Prostate gland (tissue), 2 donors: Measurements from ENCODE around the gene DNLZ. TPM values are rescaled to one million over a fixed set of nuclear protein-coding genes. Genes with fewer than 3 reads are reported as not detected.

ENCODE experiments used
- DNase-seq: peaks from one replicate; pipeline ENCODE4 v3.0.0-alpha.2; 2019; ENCODE audit warnings: low spot score
- H3K27ac ChIP-seq, 2 donors: fragments of 200-600 bp; sonication (generic); 2 replicates each; pipeline ENCODE4 v1.5.1; 2017 to 2019
- H3K27me3 ChIP-seq: fragments of 200-600 bp; sonication (generic); replicated peaks from 2 replicates; pipeline ENCODE4 v1.5.1; 2019; ENCODE audit not compliant: insufficient read depth
- H3K36me3 ChIP-seq, 2 donors: fragments of 200-600 bp; sonication (generic); 1 replicate in 1 of 2; 2 replicates in 1 of 2; pipeline versions ENCODE4 v1.5.1 to v1.8.1; 2017 to 2019
- H3K4me1 ChIP-seq: fragments of 200-600 bp; sonication (generic); replicated peaks from 2 replicates; pipeline ENCODE4 v1.5.1; 2019
- H3K4me3 ChIP-seq, 2 donors: fragments of 200-600 bp; sonication (generic); 2 replicates each; pipeline ENCODE4 v1.5.1; 2017 to 2019
- H3K9me3 ChIP-seq: fragments of 200-600 bp; sonication (generic); 2 replicates; pipeline ENCODE4 v1.5.1; 2017
- POLR2A ChIP-seq: fragments of 450-650 bp; IDR thresholded peaks from one replicate; pipeline ENCODE4 v1.6.1; 2016; ENCODE audit warnings: antibody characterized with exemption, mild to moderate bottlenecking
- POLR2AphosphoS5 ChIP-seq: sonication (generic); formaldehyde crosslinking; IDR thresholded peaks from one replicate; pipeline ENCODE4 v1.6.1; 2017; ENCODE audit warnings: antibody characterized with exemption
- WGBS: methylation state at CpG from one replicate; pipeline ENCODE4 v1.1.5; 2018; 5-methylcytosine and 5-hydroxymethylcytosine counted together
- intact Hi-C: fragments of 100-400 bp; cut with DNase I; formaldehyde crosslinking; loops from one replicate; pipeline ENCODE4 v1.14.2; 2022
- total RNA-seq, 2 donors: library from RNA; depleted of rRNA; stranded (reverse); fragments of >200 nt; gene quantifications; one replicate each; pipeline ENCODE4 v1.1.0, GENCODE V29; 2016
- TF ChIP-seq, protein P1 (sequence below), 4 experiments: fragments of 200-600 bp in 2 of 4; fragments of 450-650 bp in 2 of 4; sonication (generic) in 2 of 4; IDR thresholded peaks; 1 replicate in 3 of 4; 2 replicates in 1 of 4; pipeline ENCODE4 v1.5.1; 2016 to 2019; ENCODE audit warnings: antibody characterized with exemption in 4 of 4, mild to moderate bottlenecking in 2 of 4, moderate library complexity in 2 of 4

The DNLZ gene
- total RNA-seq, 2 donors from 2014 or later: 37.6 to 64.3 TPM

DNA sequence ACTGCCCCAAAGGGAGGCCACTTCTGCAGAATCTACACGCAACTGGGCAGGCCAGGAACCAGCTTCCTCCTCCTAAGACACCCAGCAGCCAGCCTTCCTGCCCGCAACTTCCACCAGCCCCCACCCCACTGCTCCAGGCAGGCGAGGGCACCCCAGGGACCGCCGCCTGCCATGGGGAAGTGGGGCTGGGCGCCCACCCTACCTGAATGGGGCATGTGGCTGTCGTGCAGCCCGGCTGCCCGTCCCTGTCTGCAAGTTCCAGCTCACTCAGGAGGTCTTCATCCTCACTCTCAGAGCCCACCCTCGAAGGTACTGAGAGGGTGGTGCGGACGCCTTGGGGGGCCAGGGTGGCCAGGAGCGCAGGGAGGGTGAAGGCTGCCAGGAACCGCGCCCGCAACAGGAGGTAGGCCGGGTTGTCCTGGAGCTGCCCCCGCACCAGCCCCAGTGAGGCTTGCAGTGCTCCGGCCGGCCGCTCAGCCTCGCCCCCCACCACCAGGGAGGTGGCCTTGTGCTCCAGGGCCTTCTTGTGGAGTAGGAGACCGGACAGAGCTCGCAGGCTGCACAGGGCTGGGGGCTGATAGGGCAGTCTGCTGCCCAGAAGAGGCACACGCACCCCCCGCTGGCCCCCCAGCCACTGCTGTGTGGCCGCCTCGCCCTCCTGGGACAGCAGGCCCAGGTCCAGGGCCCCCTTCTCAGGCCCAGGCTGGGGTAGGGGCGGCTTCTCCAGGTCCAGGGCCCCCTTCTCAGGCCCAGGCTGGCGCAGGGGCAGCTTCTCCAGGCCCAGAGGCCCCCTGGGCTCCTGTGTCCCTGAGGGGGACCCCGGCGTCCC is 14.0 kb upstream of the DNLZ start:
- Histone ChIP-seq H3K36me3 (no peaks in the 10 kb centered on the region), H3K4me3 (no peak overlapping the region), H3K27me3 (no peaks in the 10 kb centered on the region), H3K9me3 (no peaks in the 10 kb centered on the region), H3K27ac (no peak overlapping the region), H3K4me1 (no peaks in the 10 kb centered on the region)
- WGBS: 78% methylated on average over 30 of the region's 32 CpGs
- no peak for DNase-seq
- no peak for TF ChIP-seq POLR2A
- TF ChIP-seq POLR2AphosphoS5: no peak
- TF ChIP-seq, protein P1, sequence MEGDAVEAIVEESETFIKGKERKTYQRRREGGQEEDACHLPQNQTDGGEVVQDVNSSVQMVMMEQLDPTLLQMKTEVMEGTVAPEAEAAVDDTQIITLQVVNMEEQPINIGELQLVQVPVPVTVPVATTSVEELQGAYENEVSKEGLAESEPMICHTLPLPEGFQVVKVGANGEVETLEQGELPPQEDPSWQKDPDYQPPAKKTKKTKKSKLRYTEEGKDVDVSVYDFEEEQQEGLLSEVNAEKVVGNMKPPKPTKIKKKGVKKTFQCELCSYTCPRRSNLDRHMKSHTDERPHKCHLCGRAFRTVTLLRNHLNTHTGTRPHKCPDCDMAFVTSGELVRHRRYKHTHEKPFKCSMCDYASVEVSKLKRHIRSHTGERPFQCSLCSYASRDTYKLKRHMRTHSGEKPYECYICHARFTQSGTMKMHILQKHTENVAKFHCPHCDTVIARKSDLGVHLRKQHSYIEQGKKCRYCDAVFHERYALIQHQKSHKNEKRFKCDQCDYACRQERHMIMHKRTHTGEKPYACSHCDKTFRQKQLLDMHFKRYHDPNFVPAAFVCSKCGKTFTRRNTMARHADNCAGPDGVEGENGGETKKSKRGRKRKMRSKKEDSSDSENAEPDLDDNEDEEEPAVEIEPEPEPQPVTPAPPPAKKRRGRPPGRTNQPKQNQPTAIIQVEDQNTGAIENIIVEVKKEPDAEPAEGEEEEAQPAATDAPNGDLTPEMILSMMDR (IDR thresholded peaks at IDR 0.05): no peak
- intact Hi-C loops: no loop called here

DNA sequence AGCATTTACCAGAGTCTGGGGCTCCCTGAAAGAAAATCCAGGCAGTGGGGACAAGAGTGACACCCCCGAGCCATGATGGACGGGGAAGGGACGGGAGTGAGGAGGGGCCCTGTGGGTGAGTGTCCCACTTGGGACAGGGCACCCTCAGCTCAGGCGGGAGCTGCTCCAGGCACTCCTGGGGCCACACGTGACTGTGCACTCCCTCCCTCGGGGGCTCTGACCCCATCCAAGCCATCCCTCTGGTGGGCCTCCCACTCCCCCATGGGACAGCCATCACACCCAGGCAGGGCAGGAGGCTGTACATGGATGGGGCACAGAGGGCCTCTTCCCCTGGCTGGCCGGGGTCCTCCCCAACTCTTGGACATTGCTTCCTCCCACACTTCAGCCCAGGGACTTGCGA is 12.9 kb upstream of the DNLZ start:
- Histone ChIP-seq H3K36me3 (no peaks in the 10 kb centered on the region), H3K9me3 (no peaks in the 10 kb centered on the region), H3K4me1 (no peaks in the 10 kb centered on the region), H3K4me3 (no peak overlapping the region), H3K27ac (no peak overlapping the region), H3K27me3 (no peaks in the 10 kb centered on the region)
- WGBS: 80% methylated on average over 7 of the region's 8 CpGs
- TF ChIP-seq, protein P1 (IDR thresholded peaks at IDR 0.05): no peak
- TF ChIP-seq POLR2AphosphoS5: no peak
- TF ChIP-seq POLR2A: no peak
- DNase-seq: no peak
- intact Hi-C loops: no loop called here

DNA sequence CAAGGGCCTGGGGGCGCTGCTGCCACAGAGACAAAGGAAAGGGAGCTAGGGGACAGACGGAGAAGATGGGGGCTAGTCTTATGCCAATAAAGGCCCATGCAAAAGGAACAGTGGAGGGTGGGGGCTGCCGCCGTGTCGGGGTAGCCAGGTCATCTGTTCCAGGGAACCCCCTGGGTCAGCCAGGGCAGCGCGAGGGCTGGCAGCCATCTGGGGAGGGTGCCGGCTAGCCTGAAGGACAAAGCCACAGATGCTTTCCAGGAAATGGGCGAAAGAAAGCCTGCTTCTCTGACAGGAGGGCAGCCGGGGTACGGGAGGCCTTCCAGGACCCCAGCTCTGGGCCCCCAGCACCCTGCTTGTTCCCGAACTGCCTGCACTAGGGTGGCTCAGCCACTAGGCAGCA is 11.6 kb upstream of the DNLZ start:
- TF ChIP-seq POLR2AphosphoS5: no peak
- TF ChIP-seq POLR2A: no peak
- TF ChIP-seq, protein P1 (IDR thresholded peaks at IDR 0.05): no peak
- 95% methylated on average over 12 of the region's 12 CpGs for WGBS

DNA sequence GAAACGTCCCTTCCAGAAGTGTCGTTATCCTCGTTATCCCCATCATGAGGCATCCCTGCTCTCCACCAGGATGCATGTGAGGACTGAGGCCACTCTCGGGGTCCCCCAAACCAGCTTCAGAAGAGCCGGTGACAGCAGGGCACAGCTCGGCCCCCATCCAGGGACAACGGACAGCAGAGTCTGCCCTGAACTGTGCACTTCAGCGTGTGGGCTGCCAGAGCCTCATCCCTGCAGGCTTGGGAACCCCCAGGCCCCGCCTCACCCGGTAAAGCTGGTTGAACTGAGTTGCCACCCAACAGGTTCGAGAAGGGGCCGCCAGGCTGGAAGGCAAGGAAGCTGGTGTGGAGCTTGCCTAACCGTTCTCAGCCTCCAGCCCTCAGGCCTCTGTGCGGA is 10.6 kb upstream of the DNLZ start:
- H3K4me3 ChIP-seq: no peak overlapping the region
- intact Hi-C loops: no loop called here
- no peak for DNase-seq
- TF ChIP-seq, protein P1 (IDR thresholded peaks at IDR 0.05): no peak
- TF ChIP-seq POLR2AphosphoS5 (no peak), POLR2A (no peak)
- 75% methylated on average over 14 of the region's 14 CpGs for WGBS
- no peaks in the 10 kb centered on the region for H3K36me3 ChIP-seq
- no peaks in the 10 kb centered on the region for H3K9me3 ChIP-seq
- H3K27me3 ChIP-seq: no peaks in the 10 kb centered on the region
- H3K27ac ChIP-seq: no peak overlapping the region
- H3K4me1 ChIP-seq: no peaks in the 10 kb centered on the region

More for the DNA sequence above, 11.6 kb upstream of the DNLZ start:
- Histone ChIP-seq H3K27ac (no peak overlapping the region), H3K4me1 (no peaks in the 10 kb centered on the region), H3K4me3 (no peak overlapping the region), H3K27me3 (no peaks in the 10 kb centered on the region), H3K9me3 (no peaks in the 10 kb centered on the region), H3K36me3 (no peaks in the 10 kb centered on the region)
- DNase-seq: no peak
- intact Hi-C loops: no loop called here
